HG03060 (cell line): ENCODE measurements around the gene PPM1A.

Experiments
- ATAC-seq: cut with Tn5 transposase; IDR thresholded peaks from one replicate; pipeline ENCODE4 v1.9.1; 2021; ENCODE audit warnings: low read depth, moderate number of reproducible peaks; ENCODE audit not compliant: unreplicated experiment

PPM1A gene

DNA sequence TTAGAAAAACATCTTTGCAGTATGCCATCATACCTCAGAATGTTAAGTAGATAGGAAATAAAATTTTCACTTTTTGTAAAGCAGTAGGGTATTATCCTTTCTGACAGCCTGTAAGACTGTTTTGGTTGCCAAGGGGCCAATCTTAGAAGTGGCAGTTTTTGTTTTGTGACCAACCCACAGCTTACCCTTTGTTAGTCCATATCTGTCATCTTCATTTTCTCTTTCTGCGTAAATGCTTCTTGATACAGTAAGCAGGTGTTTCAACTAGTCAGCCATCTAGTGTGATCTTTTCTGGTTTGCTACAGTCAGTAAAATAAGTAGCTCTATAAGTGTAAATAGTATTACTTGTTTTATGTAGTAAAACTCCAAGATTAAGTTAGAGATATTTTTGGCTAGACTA lies 8.8 kb downstream of the PPM1A start:
- no peak for ATAC-seq

DNA sequence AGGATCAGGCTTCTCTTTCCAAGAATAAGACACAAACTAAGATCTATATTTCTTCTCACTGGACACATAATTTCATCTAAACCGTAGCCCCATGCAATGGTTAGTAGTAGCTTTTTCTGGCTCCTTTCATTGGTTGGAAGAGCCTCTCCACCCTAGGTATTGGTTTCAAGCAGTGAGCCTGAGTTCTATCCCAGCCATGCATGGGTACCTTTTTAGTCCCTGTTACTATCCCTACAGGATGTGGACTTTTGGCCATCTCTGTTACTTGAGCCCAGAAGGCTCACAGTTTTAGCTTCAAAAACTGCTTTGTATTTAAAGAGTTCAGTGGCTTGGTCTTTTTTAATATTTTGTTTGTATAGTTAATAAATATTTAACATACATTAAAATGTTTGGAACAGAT lies 16.1 kb downstream of the PPM1A start:
- ATAC-seq, result no peak

DNA sequence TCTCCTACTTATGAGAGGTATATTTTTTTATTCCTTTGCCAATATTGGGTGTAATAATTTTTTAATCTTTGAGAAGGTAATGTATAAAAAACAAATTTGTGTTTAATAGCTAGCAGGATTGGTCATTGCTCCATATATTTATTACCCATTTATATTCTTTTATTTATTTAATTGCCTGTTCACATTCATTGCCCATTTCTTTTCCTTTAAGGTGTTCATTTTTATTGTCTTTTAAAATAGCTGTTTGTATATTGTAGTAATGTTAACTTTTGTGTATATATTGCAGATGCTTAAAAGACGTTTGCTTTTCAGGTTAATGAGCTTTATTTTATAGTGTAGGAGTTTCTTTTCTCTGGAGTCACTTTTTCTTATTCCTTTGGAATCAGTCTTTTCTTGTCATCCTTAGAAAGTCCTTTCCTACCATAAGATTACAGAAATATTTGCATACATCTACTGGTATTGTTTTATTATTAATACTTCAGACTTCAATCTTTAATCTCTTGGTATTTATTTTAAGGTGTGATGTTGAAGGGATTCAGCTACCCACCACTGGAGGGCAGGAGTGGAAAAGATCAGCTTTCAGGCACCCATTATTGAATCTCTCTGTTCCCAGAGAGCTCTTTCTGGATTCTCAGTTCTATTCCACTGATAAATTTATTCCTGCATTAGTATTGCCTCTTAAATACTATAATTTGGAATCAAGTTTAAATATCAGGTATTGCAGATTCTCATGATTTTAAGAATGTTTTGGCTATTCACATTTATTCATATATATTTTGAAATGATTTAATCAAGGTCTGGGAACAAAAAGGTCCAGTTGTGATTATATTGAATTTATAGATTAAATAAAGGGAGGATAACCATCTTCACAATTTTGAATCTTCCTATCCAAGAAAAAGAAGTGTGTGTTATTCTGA lies 17.3 kb downstream of the PPM1A start:
- no peak for ATAC-seq

DNA sequence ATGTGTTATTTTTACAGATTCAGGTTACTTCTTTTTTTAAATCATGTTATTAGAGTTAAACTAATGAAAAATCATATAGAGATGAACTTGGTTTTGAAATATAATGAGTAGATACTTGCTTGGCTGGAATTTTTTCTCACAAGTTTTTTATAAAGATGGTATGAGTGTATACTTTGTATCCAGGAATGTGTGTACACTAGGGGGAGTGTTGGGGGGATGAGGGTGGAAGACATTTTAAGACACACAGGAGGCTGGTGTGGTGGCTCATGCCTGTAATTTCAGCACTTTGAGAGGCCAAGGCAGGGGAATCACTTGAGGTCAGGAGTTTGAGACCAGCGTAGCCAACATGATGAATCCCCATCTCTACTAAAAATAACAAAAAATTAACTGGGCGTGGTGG lies 23.2 kb downstream of the PPM1A start:
- ATAC-seq, result no peak

DNA sequence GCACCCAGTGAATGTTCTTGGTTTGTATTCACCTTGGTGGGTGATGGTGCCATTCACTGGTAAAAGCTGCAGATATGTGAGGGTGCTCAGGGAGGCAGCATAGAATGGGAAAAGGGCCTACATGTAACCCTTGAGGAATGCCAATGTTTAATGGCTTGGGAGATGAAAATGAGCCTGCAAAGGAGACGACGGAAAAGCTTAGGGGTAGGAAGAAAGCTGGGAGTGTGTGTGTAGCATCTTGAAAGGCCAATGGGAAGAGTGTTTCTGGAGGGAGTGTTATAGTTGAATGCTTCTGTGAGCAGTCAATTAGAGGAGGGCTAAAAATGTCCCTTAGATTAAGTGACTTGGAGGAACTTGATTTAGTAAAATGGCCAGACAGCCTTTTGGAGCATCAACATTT lies 24.9 kb downstream of the PPM1A start:
- ATAC-seq, result no peak

DNA sequence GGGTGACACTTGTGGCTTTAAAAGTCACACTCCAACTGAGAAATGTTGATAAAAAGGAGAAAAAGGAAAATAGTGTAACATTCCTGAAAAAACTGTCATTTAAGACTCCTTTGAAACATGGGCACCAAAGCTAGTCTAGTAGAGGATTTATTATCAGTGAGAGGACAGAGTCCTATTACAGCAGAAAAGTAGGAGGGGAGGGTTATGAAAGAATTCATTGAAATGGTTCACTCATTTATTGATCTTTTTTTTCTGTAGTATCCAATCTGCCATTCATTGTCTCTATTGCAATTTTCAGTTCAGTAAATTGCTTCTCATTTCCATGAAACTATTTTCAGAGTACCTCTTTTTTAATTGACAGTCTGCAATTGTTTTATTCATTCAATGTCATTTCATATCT lies 25.4 kb downstream of the PPM1A start:
- no peak for ATAC-seq

GRCh38 chr14:60275932-60276331 lies 26.9 kb downstream of the PPM1A start:
- ATAC-seq, result no peak

- no peak for ATAC-seq
Measured at GRCh38 chr14:60276347-60276746, 27.3 kb downstream of the PPM1A start.

- ATAC-seq, result no peak
Measured at GRCh38 chr14:60277605-60278190, 28.7 kb downstream of the PPM1A start.

GRCh38 chr14:60278350-60278749 lies 29.3 kb downstream of the PPM1A start:
- ATAC-seq, result no peak

GRCh38 chr14:60287452-60287851 lies 38.4 kb downstream of the PPM1A start:
- no peak for ATAC-seq

- ATAC-seq, result no peak
Measured at GRCh38 chr14:60288279-60288678, 39.3 kb downstream of the PPM1A start.

DNA sequence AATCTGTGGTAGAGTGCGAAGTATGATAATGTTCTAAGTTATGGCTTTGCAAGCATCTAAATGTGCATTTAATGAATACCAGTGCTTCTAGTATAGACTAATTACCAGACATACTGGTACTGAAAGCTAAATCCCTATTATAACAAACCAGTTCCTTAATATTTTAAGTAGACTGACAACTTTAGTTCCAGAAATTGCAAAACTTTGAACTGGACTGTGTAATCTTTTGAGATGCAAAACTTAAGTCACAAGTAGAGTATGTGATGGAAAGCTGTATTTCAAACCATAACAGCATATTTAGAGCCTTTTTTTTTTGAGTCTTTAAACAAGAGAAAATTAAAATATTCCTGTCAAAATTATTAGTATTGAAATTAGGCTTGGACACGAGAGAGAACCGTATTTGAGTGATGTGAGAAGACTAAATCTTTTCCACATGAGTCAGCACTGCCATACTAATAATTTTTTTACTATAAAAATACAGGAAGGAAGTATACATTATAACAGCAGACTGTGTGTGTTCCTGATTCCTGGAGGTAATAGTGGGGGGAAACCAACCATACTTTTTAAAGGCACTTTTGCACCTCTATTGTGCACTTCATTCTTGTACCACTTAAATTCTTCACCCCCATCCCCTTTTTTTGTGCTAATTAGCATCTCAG lies 45.5 kb downstream of the PPM1A start:
- ATAC-seq, result no peak

DNA sequence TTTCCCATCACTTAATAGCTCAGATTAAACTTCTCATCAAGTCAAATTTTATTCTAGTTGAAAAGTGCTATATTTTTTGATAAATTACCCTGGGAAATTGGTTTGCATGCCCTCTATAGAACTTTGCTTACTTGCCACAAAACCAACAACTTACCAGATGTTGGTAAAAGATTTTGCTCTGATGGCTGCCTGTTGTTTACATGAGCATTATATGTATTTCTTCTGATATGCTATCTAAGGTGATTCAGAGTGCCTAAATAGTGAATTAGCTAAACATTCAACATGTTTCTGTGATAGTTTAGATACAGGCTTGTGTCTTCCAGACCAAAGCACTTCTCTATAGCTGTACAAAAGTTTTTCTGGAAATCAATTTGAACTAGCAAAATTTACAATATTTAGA lies 51.0 kb downstream of the PPM1A start:
- ATAC-seq, result no peak

- ATAC-seq, result no peak
Measured at GRCh38 chr14:60301685-60302084, 52.7 kb downstream of the PPM1A start.

DNA sequence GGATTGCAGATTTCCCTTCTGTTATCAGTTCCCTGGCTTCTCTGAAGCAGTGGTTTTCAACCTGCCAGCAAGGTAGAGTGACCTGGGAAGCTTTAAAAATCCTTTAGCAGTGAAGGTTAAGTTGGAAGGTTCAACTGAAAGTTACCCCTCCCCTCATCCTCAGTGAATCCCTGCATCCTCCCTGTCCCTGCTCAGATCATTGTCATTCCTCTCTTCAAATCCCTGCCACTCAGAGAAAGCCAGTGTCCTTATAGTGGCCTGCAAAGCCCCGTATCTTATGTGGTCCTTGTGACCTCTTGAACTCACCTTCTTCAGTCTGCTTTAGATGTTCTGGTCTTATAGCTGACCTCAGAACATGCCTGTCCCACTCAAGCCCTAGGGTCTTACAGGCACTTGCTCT lies 53.6 kb downstream of the PPM1A start:
- no peak for ATAC-seq

GRCh38 chr14:60303745-60304144 lies 54.7 kb downstream of the PPM1A start:
- no peak for ATAC-seq

DNA sequence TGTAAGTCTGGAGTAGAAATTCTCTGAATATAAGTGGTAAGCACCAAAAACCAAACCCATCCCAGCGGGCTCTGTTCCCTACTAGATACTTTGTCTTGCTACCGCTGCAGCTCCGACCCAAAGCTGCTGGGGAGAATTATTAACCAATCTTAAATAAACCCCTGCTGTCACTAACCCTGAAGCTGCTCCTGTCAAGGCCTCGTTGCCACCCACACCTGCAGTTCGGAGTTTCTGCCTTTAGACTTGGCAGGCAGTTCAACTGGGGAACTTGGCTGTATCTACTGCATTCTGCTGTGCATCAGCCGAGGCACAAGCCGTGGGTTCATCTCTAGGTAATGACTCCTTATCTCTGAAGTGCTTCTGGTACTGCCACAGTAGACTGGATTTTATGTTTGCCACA lies 55.5 kb downstream of the PPM1A start:
- ATAC-seq, result no peak

DNA sequence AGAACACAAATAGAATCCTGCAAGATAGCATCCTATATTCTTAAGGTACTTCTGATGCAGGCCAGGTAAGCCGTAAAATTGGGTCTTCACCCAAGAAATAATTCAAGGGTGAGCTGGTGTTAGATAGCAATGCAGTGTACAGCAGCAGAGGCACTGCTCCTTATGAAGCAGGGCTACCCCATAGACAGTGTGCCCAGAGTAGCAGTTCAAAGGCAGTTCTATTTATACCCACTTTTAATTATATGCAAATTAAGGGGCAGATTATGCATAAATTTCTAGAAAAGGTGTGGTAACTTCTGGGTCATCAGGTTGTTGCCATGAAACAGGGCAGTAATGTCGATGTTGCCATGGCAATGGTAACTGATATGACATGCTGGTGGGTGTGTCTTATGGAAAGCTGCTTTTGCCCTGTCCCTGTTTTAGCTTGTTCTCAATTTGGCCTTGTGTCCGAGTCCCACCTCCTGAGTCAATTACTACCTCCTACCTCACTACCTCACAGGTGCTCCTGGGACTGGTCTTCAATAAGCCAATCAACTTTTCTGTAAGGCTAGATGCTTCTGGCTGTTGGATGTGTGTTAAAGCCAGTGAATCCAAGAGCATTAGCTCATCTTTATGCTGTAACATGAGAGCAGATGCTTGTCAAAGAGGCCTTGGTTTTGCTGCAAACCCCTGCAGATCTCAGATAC lies 61.0 kb downstream of the PPM1A start:
- no peak for ATAC-seq

DNA sequence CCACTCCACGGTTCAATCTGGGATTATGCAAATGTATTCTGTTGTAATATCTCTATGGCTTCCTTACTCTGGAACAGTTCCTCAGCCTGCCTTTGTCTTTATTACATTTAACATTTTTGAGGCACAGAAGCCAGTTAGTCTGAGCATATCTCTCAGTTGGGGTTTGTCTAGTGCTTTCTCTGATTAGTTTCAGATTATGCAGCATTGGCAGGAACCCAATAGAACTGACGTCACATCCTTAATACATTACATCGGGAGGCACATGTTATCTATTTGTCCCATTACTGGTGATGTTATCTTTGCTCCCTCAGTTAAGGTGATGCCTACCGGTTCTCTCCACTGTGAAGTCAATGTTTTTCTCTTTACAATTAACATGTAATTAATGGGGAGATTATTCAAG lies 62.4 kb downstream of the PPM1A start:
- no peak for ATAC-seq

- no peak for ATAC-seq
Measured at GRCh38 chr14:60313093-60313492, 64.1 kb downstream of the PPM1A start.
